Skeletal muscle satellite cell (primary cell): ENCODE data around the gene AMIGO1.

ENCODE experiments used
- H3K27me3 ChIP-seq: 2 replicates; pipeline ENCODE4 v1.7.0; 2013; ENCODE audit warnings: low read length; ENCODE audit not compliant: control insufficient read depth, insufficient read depth
- H3K36me3 ChIP-seq: 2 replicates; pipeline ENCODE4 v1.7.0; 2013; ENCODE audit warnings: mild to moderate bottlenecking, control low read depth, low read length; ENCODE audit not compliant: insufficient read depth
- H3K4me1 ChIP-seq: 2 replicates; pipeline ENCODE4 v1.7.0; 2013; ENCODE audit warnings: low read length; ENCODE audit not compliant: control insufficient read depth, insufficient read depth
- H3K4me2 ChIP-seq: 2 replicates; pipeline ENCODE4 v1.7.0; 2013; ENCODE audit warnings: mild to moderate bottlenecking, low read length
- H3K4me3 ChIP-seq: 2 replicates; pipeline ENCODE4 v1.7.0; 2013; ENCODE audit warnings: low read length
- H3K9ac ChIP-seq: 2 replicates; pipeline ENCODE4 v1.7.0; 2013; ENCODE audit warnings: mild to moderate bottlenecking, low read depth, low read length, moderate library complexity
- H3K9me3 ChIP-seq: replicated peaks from 2 replicates; pipeline ENCODE4 v1.7.0; 2013; ENCODE audit warnings: mild to moderate bottlenecking, control low read depth, low read length

Gene AMIGO1

GRCh38 chr1:109498161-109498801 is 11.2 kb downstream of the AMIGO1 start:
- Histone ChIP-seq H3K9me3 (no peaks in the 10 kb centered on the region), H3K4me1 (peaks cover 30% of the 10 kb centered on the region), H3K27me3 (no peaks in the 10 kb centered on the region), H3K4me3 (no peak overlapping the region), H3K4me2 (no peak overlapping the region), H3K9ac (no peak overlapping the region), H3K36me3 (peaks cover 31% of the 10 kb centered on the region)

GRCh38 chr1:109497449-109498160 is 11.9 kb downstream of the AMIGO1 start:
- H3K9ac ChIP-seq, result no peak overlapping the region
- H3K27me3 ChIP-seq, result no peaks in the 10 kb centered on the region
- no peaks in the 10 kb centered on the region for H3K9me3 ChIP-seq
- no peak overlapping the region for H3K4me2 ChIP-seq
- H3K36me3 ChIP-seq, result peaks cover 28% of the 10 kb centered on the region
- H3K4me1 ChIP-seq, result peaks cover 30% of the 10 kb centered on the region
- no peak overlapping the region for H3K4me3 ChIP-seq

- Histone ChIP-seq H3K27me3 (no peaks in the 10 kb centered on the region), H3K36me3 (peaks cover 31% of the 10 kb centered on the region), H3K4me3 (no peak overlapping the region), H3K4me1 (peaks cover 30% of the 10 kb centered on the region), H3K9me3 (no peaks in the 10 kb centered on the region), H3K4me2 (no peak overlapping the region), H3K9ac (no peak overlapping the region)
These were observed 13.8 kb downstream of the AMIGO1 start for GRCh38 chr1:109495738-109496137.

- Histone ChIP-seq H3K9ac (peak within 1 kb of the TSS; percentile 79), H3K36me3 (peaks cover 29% of the 10 kb centered on the region), H3K4me2 (peak within 1 kb of the TSS; percentile 85), H3K9me3 (no peaks in the 10 kb centered on the region), H3K4me3 (peak within 1 kb of the TSS; percentile 93), H3K4me1 (peaks cover 21% of the 10 kb centered on the region), H3K27me3 (no peaks in the 10 kb centered on the region)
These were observed 15.6 kb downstream of the AMIGO1 start, which contains the start of gene CYB561D1 for GRCh38 chr1:109493805-109494539. Gene CYB561D1 (plus strand): TSS chr1:109494094. CDS start chr1:109494140, 46 bp downstream.

- no peaks in the 10 kb centered on the region for H3K27me3 ChIP-seq
- H3K4me1 ChIP-seq, result peaks cover 15% of the 10 kb centered on the region
- H3K9ac ChIP-seq, result peak overlapping the region; percentile 79
- no peak overlapping the region for H3K4me3 ChIP-seq
- no peaks in the 10 kb centered on the region for H3K9me3 ChIP-seq
- H3K4me2 ChIP-seq, result peak overlapping the region; percentile 68
- peaks cover 35% of the 10 kb centered on the region for H3K36me3 ChIP-seq
These were observed 16.3 kb downstream of the AMIGO1 start for GRCh38 chr1:109493227-109493626.

- no peaks in the 10 kb centered on the region for H3K9me3 ChIP-seq
- H3K4me2 ChIP-seq, result no peak overlapping the region
- no peak overlapping the region for H3K4me3 ChIP-seq
- H3K36me3 ChIP-seq, result peaks cover 38% of the 10 kb centered on the region
- no peak overlapping the region for H3K9ac ChIP-seq
- peaks cover 12% of the 10 kb centered on the region for H3K4me1 ChIP-seq
- no peaks in the 10 kb centered on the region for H3K27me3 ChIP-seq
These were observed 16.7 kb downstream of the AMIGO1 start for GRCh38 chr1:109492779-109493178.

- no peak overlapping the region for H3K4me3 ChIP-seq
- H3K27me3 ChIP-seq, result no peaks in the 10 kb centered on the region
- peaks cover 12% of the 10 kb centered on the region for H3K4me1 ChIP-seq
- H3K9me3 ChIP-seq, result no peaks in the 10 kb centered on the region
- no peak overlapping the region for H3K4me2 ChIP-seq
- no peak overlapping the region for H3K9ac ChIP-seq
- peaks cover 40% of the 10 kb centered on the region for H3K36me3 ChIP-seq
These were observed 18.2 kb downstream of the AMIGO1 start for GRCh38 chr1:109491372-109491771.

GRCh38 chr1:109490934-109491302 is 18.6 kb downstream of the AMIGO1 start:
- peaks cover 12% of the 10 kb centered on the region for H3K4me1 ChIP-seq
- H3K27me3 ChIP-seq, result no peaks in the 10 kb centered on the region
- H3K36me3 ChIP-seq, result peaks cover 40% of the 10 kb centered on the region
- no peaks in the 10 kb centered on the region for H3K9me3 ChIP-seq
- no peak overlapping the region for H3K9ac ChIP-seq
- no peak overlapping the region for H3K4me2 ChIP-seq
- no peak overlapping the region for H3K4me3 ChIP-seq

GRCh38 chr1:109490029-109490933 is 19.2 kb downstream of the AMIGO1 start:
- no peaks in the 10 kb centered on the region for H3K9me3 ChIP-seq
- no peak overlapping the region for H3K4me3 ChIP-seq
- H3K27me3 ChIP-seq, result no peaks in the 10 kb centered on the region
- peaks cover 15% of the 10 kb centered on the region for H3K4me1 ChIP-seq
- no peak overlapping the region for H3K4me2 ChIP-seq
- no peak overlapping the region for H3K9ac ChIP-seq
- H3K36me3 ChIP-seq, result peaks cover 36% of the 10 kb centered on the region

GRCh38 chr1:109488696-109489095 is 20.8 kb downstream of the AMIGO1 start:
- Histone ChIP-seq H3K27me3 (no peaks in the 10 kb centered on the region), H3K9ac (no peak overlapping the region), H3K4me3 (no peak overlapping the region), H3K4me1 (peaks cover 15% of the 10 kb centered on the region), H3K9me3 (no peaks in the 10 kb centered on the region), H3K4me2 (no peak overlapping the region), H3K36me3 (peaks cover 36% of the 10 kb centered on the region)

- Histone ChIP-seq H3K27me3 (no peaks in the 10 kb centered on the region), H3K4me2 (no peak overlapping the region), H3K9me3 (no peaks in the 10 kb centered on the region), H3K4me1 (peaks cover 13% of the 10 kb centered on the region), H3K4me3 (no peak overlapping the region), H3K36me3 (peaks cover 36% of the 10 kb centered on the region), H3K9ac (no peak overlapping the region)
These were observed 21.3 kb downstream of the AMIGO1 start for GRCh38 chr1:109488201-109488600.
